Measurements from ENCODE around the gene SGCA. TPM values are rescaled to one million over a fixed set of nuclear protein-coding genes. Genes with fewer than 3 reads are reported as not detected.
A peak's percentile ranks its signal among the peaks of the same experiment; 100 is the strongest.

The SGCA gene
- total and polyA plus RNA-seq, 2 of the 13 experiments (the other 11 are each of a cell fraction or from before 2014, with no cell fraction given) = not detected

- no peak for TF ChIP-seq THRA (CRISPR knock-in tag; IDR thresholded peaks at IDR 0.05; ENCODE audit: borderline replicate concordance)
- peak; percentile 18; the same call in 1 of the 2 replicates for TF ChIP-seq ETV5 (CRISPR knock-in tag; IDR thresholded peaks at IDR 0.05; ENCODE audit: borderline replicate concordance)
- no peak for TF ChIP-seq ZNF883 (CRISPR knock-in tag; IDR thresholded peaks at IDR 0.05; ENCODE audit: not compliant biosample characterization)
- TF ChIP-seq RBFOX2 (IDR thresholded peaks at IDR 0.05; ENCODE audit: low read depth, low read length) = no peak
- TF ChIP-seq ZNF7 (CRISPR knock-in tag; IDR thresholded peaks at IDR 0.05) = no peak
- no peak for TF ChIP-seq CENPX (CRISPR knock-in tag; IDR thresholded peaks at IDR 0.05)
- no peak for TF ChIP-seq ZIK1 (CRISPR knock-in tag; IDR thresholded peaks at IDR 0.05; ENCODE audit: borderline replicate concordance, low read depth)
- TF ChIP-seq, protein P1, sequence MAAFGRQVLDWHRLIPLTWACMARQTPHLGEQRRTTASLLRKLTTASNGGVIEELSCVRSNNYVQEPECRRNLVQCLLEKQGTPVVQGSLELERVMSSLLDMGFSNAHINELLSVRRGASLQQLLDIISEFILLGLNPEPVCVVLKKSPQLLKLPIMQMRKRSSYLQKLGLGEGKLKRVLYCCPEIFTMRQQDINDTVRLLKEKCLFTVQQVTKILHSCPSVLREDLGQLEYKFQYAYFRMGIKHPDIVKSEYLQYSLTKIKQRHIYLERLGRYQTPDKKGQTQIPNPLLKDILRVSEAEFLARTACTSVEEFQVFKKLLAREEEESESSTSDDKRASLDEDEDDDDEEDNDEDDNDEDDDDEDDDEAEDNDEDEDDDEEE (CRISPR knock-in tag; IDR thresholded peaks at IDR 0.05) = no peak
- TF ChIP-seq, protein P2, sequence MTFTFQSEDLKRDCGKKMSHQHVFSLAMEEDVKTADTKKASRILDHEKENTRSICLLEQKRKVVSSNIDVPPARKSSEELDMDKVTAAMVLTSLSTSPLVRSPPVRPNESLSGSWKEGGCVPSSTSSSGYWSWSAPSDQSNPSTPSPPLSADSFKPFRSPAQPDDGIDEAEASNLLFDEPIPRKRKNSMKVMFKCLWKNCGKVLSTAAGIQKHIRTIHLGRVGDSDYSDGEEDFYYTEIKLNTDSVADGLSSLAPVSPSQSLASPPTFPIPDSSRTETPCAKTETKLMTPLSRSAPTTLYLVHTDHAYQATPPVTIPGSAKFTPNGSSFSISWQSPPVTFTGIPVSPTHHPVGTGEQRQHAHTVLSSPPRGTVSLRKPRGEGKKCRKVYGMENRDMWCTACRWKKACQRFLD (CRISPR knock-in tag; IDR thresholded peaks at IDR 0.05; ENCODE audit: borderline replicate concordance) = no peak
- no peak for TF ChIP-seq SNAPC5 (CRISPR knock-in tag; IDR thresholded peaks at IDR 0.05; ENCODE audit: borderline replicate concordance)
- TF ChIP-seq BRD4 (CRISPR knock-in tag; IDR thresholded peaks at IDR 0.05) = no peak
- no peak for TF ChIP-seq SP1 (IDR thresholded peaks at IDR 0.05)
- TF ChIP-seq SP1 (CRISPR knock-in tag; IDR thresholded peaks at IDR 0.05) = no peak
- no peak for TF ChIP-seq TCF12 (IDR thresholded peaks at IDR 0.05)
- no peak for TF ChIP-seq TCF12 (CRISPR knock-in tag; IDR thresholded peaks at IDR 0.05)
- TF ChIP-seq PTBP1 (IDR thresholded peaks at IDR 0.05; ENCODE audit: low read depth, low read length, poor library complexity, severe bottlenecking) = no peak
- TF ChIP-seq ZFY (CRISPR knock-in tag; IDR thresholded peaks at IDR 0.05) = peak; percentile 47; the same call in 1 of the 2 replicates
- TF ChIP-seq KDM6A (CRISPR knock-in tag; IDR thresholded peaks at IDR 0.05; ENCODE audit: low read depth) = no peak
- no peak for TF ChIP-seq ZSCAN20 (CRISPR knock-in tag; IDR thresholded peaks at IDR 0.05; ENCODE audit: borderline replicate concordance)
- TF ChIP-seq ZNF317 (CRISPR knock-in tag; IDR thresholded peaks at IDR 0.05) = no peak
- TF ChIP-seq, protein P3, sequence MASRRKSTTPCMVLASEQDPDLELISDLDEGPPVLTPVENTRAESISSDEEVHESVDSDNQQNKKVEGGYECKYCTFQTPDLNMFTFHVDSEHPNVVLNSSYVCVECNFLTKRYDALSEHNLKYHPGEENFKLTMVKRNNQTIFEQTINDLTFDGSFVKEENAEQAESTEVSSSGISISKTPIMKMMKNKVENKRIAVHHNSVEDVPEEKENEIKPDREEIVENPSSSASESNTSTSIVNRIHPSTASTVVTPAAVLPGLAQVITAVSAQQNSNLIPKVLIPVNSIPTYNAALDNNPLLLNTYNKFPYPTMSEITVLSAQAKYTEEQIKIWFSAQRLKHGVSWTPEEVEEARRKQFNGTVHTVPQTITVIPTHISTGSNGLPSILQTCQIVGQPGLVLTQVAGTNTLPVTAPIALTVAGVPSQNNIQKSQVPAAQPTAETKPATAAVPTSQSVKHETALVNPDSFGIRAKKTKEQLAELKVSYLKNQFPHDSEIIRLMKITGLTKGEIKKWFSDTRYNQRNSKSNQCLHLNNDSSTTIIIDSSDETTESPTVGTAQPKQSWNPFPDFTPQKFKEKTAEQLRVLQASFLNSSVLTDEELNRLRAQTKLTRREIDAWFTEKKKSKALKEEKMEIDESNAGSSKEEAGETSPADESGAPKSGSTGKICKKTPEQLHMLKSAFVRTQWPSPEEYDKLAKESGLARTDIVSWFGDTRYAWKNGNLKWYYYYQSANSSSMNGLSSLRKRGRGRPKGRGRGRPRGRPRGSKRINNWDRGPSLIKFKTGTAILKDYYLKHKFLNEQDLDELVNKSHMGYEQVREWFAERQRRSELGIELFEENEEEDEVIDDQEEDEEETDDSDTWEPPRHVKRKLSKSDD (CRISPR knock-in tag; IDR thresholded peaks at IDR 0.05; ENCODE audit: low read depth) = peak; percentile 82; the same call in 1 of the 2 replicates
- TF ChIP-seq REL (CRISPR knock-in tag; conservative IDR thresholded peaks at IDR 0.05) = no peak
- 0 out of 2 replicates have a peak, but pooled peaks have one; percentile 59 for TF ChIP-seq ZNF235 (CRISPR knock-in tag; IDR thresholded peaks at IDR 0.05; ENCODE audit: borderline replicate concordance)
- TF ChIP-seq SOX6 (IDR thresholded peaks at IDR 0.05) = no peak
- no peak for TF ChIP-seq SOX6 (CRISPR knock-in tag; IDR thresholded peaks at IDR 0.05)
Observed at GRCh38 chr17:50117202-50118051, 48.4 kb upstream of the SGCA start (continued).
